Skeletal muscle cell (primary cell): Measurements from ENCODE around the gene DIRAS1.

ENCODE experiments used
- DNase-seq: peaks from one replicate; pipeline ENCODE4 v3.0.0-alpha.2; 2010; ENCODE audit warnings: low read depth
- H3K4me3 ChIP-seq: 2 replicates; pipeline ENCODE4 v1.5.1; 2011; ENCODE audit warnings: low read depth, mild to moderate bottlenecking, control low read depth, low read length, moderate library complexity

Gene DIRAS1

GRCh38 chr19:2731181-2731995 is 10.2 kb upstream of the DIRAS1 start:
- no peak for DNase-seq
- H3K4me3 ChIP-seq = no peak overlapping the region

GRCh38 chr19:2729943-2730818 is 9.0 kb upstream of the DIRAS1 start:
- no peak for DNase-seq
- no peak overlapping the region for H3K4me3 ChIP-seq

- no peak for DNase-seq
- H3K4me3 ChIP-seq = no peak overlapping the region
Measured at GRCh38 chr19:2728783-2729387, 7.7 kb upstream of the DIRAS1 start.

- no peak for DNase-seq
- H3K4me3 ChIP-seq = no peak overlapping the region
Measured at GRCh38 chr19:2727640-2727944, 6.4 kb upstream of the DIRAS1 start.

- no peak for DNase-seq
- no peak overlapping the region for H3K4me3 ChIP-seq
Measured at GRCh38 chr19:2726904-2727639, 5.9 kb upstream of the DIRAS1 start.

GRCh38 chr19:2726160-2726855 is 5.1 kb upstream of the DIRAS1 start:
- DNase-seq = no peak

GRCh38 chr19:2724148-2724557 is 3.0 kb upstream of the DIRAS1 start:
- no peak overlapping the region for H3K4me3 ChIP-seq
- no peak for DNase-seq

More at GRCh38 chr19:2726160-2726855, 5.1 kb upstream of the DIRAS1 start:
- no peak overlapping the region for H3K4me3 ChIP-seq

- H3K4me3 ChIP-seq = no peak overlapping the region
- DNase-seq = no peak
Measured at GRCh38 chr19:2723747-2724146, 2.6 kb upstream of the DIRAS1 start.

GRCh38 chr19:2723345-2723715 is 2.2 kb upstream of the DIRAS1 start:
- no peak overlapping the region for H3K4me3 ChIP-seq
- no peak for DNase-seq

GRCh38 chr19:2722541-2723344 is 1.6 kb upstream of the DIRAS1 start:
- H3K4me3 ChIP-seq = no peak overlapping the region
- no peak for DNase-seq

GRCh38 chr19:2721570-2722540 is 683 bp upstream of the DIRAS1 start:
- H3K4me3 ChIP-seq = peak overlapping the region; percentile 50
- DNase-seq = no peak

GRCh38 chr19:2719920-2720776 is 1.0 kb downstream of the DIRAS1 start:
- DNase-seq = no peak
- H3K4me3 ChIP-seq = peak overlapping the region; percentile 46

GRCh38 chr19:2719232-2719735 is 1.9 kb downstream of the DIRAS1 start:
- no peak for DNase-seq
- no peak overlapping the region for H3K4me3 ChIP-seq

GRCh38 chr19:2717638-2718541 is 3.3 kb downstream of the DIRAS1 start:
- no peak overlapping the region for H3K4me3 ChIP-seq
- no peak for DNase-seq
